Smooth muscle cell (in vitro differentiated cells): ENCODE measurements around the gene WDR19. TPM values are rescaled to one million over a fixed set of nuclear protein-coding genes. Genes with fewer than 3 reads are reported as not detected.

Experiments used
- DNase-seq: peaks from one replicate; lab custom pipeline; 2025; ENCODE audit not compliant: unreplicated experiment; lab: John Stamatoyannopoulos, UW
- H2AFZ ChIP-seq: fragments of 200-600 bp; sonication (generic); 2 replicates; pipeline ENCODE4 v1.6.0; 2016; ENCODE audit warnings: antibody characterized with exemption, low read depth, mild to moderate bottlenecking
- H3F3A ChIP-seq: fragments of 200-600 bp; sonication (generic); 2 replicates; pipeline ENCODE4 v1.6.0; 2017; ENCODE audit warnings: antibody characterized with exemption, low read depth
- H3K27ac ChIP-seq: fragments of 200-600 bp; sonication (generic); 2 replicates; pipeline ENCODE4 v1.5.1; 2016; ENCODE audit warnings: low read depth, mild to moderate bottlenecking
- H3K27me3 ChIP-seq: fragments of 200-600 bp; sonication (generic); 2 replicates; pipeline ENCODE4 v1.6.1; 2016; ENCODE audit warnings: low read depth, mild to moderate bottlenecking
- H3K36me3 ChIP-seq: fragments of 200-600 bp; sonication (generic); 2 replicates; pipeline ENCODE4 v1.5.1; 2016; ENCODE audit warnings: low read depth
- H3K4me1 ChIP-seq: fragments of 200-600 bp; sonication (generic); 2 replicates; pipeline ENCODE4 v1.5.1; 2016; ENCODE audit warnings: low read depth
- H3K4me2 ChIP-seq: fragments of 200-600 bp; sonication (generic); 2 replicates; pipeline ENCODE4 v1.6.0; 2016; ENCODE audit warnings: mild to moderate bottlenecking
- H3K4me3 ChIP-seq: fragments of 200-600 bp; sonication (generic); 2 replicates; pipeline ENCODE4 v1.5.1; 2016; ENCODE audit warnings: mild to moderate bottlenecking
- H3K79me2 ChIP-seq: fragments of 200-600 bp; sonication (generic); 2 replicates; pipeline ENCODE4 v1.6.0; 2016; ENCODE audit warnings: low read depth, mild to moderate bottlenecking
- H3K9ac ChIP-seq: fragments of 200-600 bp; sonication (generic); 2 replicates; pipeline ENCODE4 v1.6.0; 2016; ENCODE audit warnings: low read depth
- H3K9me3 ChIP-seq: fragments of 200-600 bp; sonication (generic); replicated peaks from 2 replicates; pipeline ENCODE4 v1.5.1; 2016; ENCODE audit warnings: low read depth
- H4K20me1 ChIP-seq: fragments of 200-600 bp; sonication (generic); 2 replicates; pipeline ENCODE4 v1.6.0; 2016; ENCODE audit warnings: low read depth
- CTCF ChIP-seq: fragments of 200-600 bp; sonication (generic); IDR thresholded peaks from 2 replicates; pipeline ENCODE4 v1.5.1; 2017; ENCODE audit warnings: borderline replicate concordance, mild to moderate bottlenecking, antibody characterized with exemption; ENCODE audit not compliant: insufficient read depth, poor library complexity, severe bottlenecking
- WGBS: methylation state at CpG from one replicate; pipeline ENCODE4 v1.1.7; 2016; ENCODE audit warnings: low lambda C conversion rate; 5-methylcytosine and 5-hydroxymethylcytosine counted together
- polyA plus RNA-seq: library from polyadenylated mRNA; unstranded; fragments of >200 nt; fragmentation: Nextera tagmentation; extraction: Ambion mirVana; gene quantifications from 2 replicates; pipeline ENCODE4 v1.2.1, GENCODE V29; 2016
- total RNA-seq: library from RNA; depleted of rRNA; stranded (reverse); fragments of >200 nt; gene quantifications from 2 replicates; pipeline ENCODE4 v1.2.3, GENCODE V29; 2014

The WDR19 gene
- total and polyA plus RNA-seq, 2 experiments from 2014 or later, result 14.0 to 33.5 TPM

GRCh38 chr4:39146211-39146610 lies 36.1 kb upstream of the WDR19 start:
- Histone ChIP-seq H3K27me3 (no peaks in the 10 kb centered on the region), H3F3A (no peaks in the 10 kb centered on the region), H3K79me2 (no peaks in the 10 kb centered on the region), H3K36me3 (no peaks in the 10 kb centered on the region), H4K20me1 (no peaks in the 10 kb centered on the region), H3K9ac (no peak overlapping the region), H3K27ac (no peak overlapping the region), H3K4me1 (no peaks in the 10 kb centered on the region), H3K4me2 (no peak overlapping the region), H3K9me3 (no peaks in the 10 kb centered on the region), H3K4me3 (no peak overlapping the region), H2AFZ (no peak overlapping the region)
- DNase-seq, result no peak
- 92% methylated on average over 1 of the region's 1 CpG for WGBS
- TF ChIP-seq CTCF, result no peak

- no peak overlapping the region for H3K4me2 ChIP-seq
- no peaks in the 10 kb centered on the region for H3K4me1 ChIP-seq
- H3K36me3 ChIP-seq, result no peaks in the 10 kb centered on the region
- H3K27me3 ChIP-seq, result no peaks in the 10 kb centered on the region
- H3K9me3 ChIP-seq, result no peaks in the 10 kb centered on the region
- no peak for TF ChIP-seq CTCF
- 99% methylated on average over 4 of the region's 4 CpGs for WGBS
- no peaks in the 10 kb centered on the region for H3K79me2 ChIP-seq
- no peak overlapping the region for H2AFZ ChIP-seq
- no peak overlapping the region for H3K9ac ChIP-seq
- DNase-seq, result no peak
- H4K20me1 ChIP-seq, result no peaks in the 10 kb centered on the region
- H3F3A ChIP-seq, result no peaks in the 10 kb centered on the region
- H3K4me3 ChIP-seq, result no peak overlapping the region
- H3K27ac ChIP-seq, result no peak overlapping the region
These were observed 28.3 kb upstream of the WDR19 start for GRCh38 chr4:39154009-39154408.

- no peaks in the 10 kb centered on the region for H4K20me1 ChIP-seq
- no peaks in the 10 kb centered on the region for H3K9me3 ChIP-seq
- H3K36me3 ChIP-seq, result no peaks in the 10 kb centered on the region
- H3K4me3 ChIP-seq, result no peak overlapping the region
- no peak for TF ChIP-seq CTCF
- H3K9ac ChIP-seq, result no peak overlapping the region
- WGBS, result 95% methylated on average over 2 of the region's 2 CpGs
- no peaks in the 10 kb centered on the region for H3K79me2 ChIP-seq
- no peak overlapping the region for H3K27ac ChIP-seq
- H3F3A ChIP-seq, result no peaks in the 10 kb centered on the region
- no peak for DNase-seq
- no peak overlapping the region for H2AFZ ChIP-seq
- no peak overlapping the region for H3K4me2 ChIP-seq
- no peaks in the 10 kb centered on the region for H3K27me3 ChIP-seq
- H3K4me1 ChIP-seq, result no peaks in the 10 kb centered on the region
These were observed 24.8 kb upstream of the WDR19 start for GRCh38 chr4:39157520-39157919.

GRCh38 chr4:39166177-39166576 lies 16.2 kb upstream of the WDR19 start:
- Histone ChIP-seq H3K79me2 (no peaks in the 10 kb centered on the region), H3K4me3 (no peak overlapping the region), H3F3A (no peaks in the 10 kb centered on the region), H3K27me3 (no peaks in the 10 kb centered on the region), H3K9me3 (no peaks in the 10 kb centered on the region), H3K9ac (no peak overlapping the region), H3K36me3 (no peaks in the 10 kb centered on the region), H3K27ac (no peak overlapping the region), H4K20me1 (no peaks in the 10 kb centered on the region), H3K4me2 (no peak overlapping the region), H3K4me1 (no peaks in the 10 kb centered on the region), H2AFZ (no peak overlapping the region)
- no peak for TF ChIP-seq CTCF
- DNase-seq, result no peak
- 77% methylated on average over 3 of the region's 3 CpGs for WGBS
